Transverse colon (tissue), 4 donors: ENCODE data around the gene TSPOAP1. TPM values are rescaled to one million over a fixed set of nuclear protein-coding genes. Genes with fewer than 3 reads are reported as not detected.

Source experiments
- DNase-seq: peaks from one replicate; pipeline ENCODE4 v3.0.0-alpha.2; 2019
- H3K27ac ChIP-seq, 4 donors: fragments of 200-600 bp; sonication (generic); 2 replicates each; pipeline ENCODE4 v1.5.1; 2016 to 2018; ENCODE audit warnings: inconsistent platforms in 4 of 4
- H3K27me3 ChIP-seq: fragments of 200-600 bp; sonication (generic); 2 replicates; pipeline ENCODE4 v1.5.1; 2017; ENCODE audit warnings: inconsistent platforms
- H3K36me3 ChIP-seq, 4 donors: fragments of 200-600 bp; sonication (generic); 2 replicates each; pipeline ENCODE4 v1.5.1; 2017 to 2019; ENCODE audit warnings: inconsistent platforms in 4 of 4
- H3K4me1 ChIP-seq, 4 donors: fragments of 200-600 bp; sonication (generic); 2 replicates each; pipeline ENCODE4 v1.5.1; 2017 to 2020; ENCODE audit warnings: inconsistent platforms in 4 of 4
- H3K4me3 ChIP-seq, 4 donors: fragments of 200-600 bp; sonication (generic); 1 replicate in 1 of 4; 2 replicates in 3 of 4; pipeline versions ENCODE4 v1.5.1 to v1.6.1; 2017 to 2019; ENCODE audit warnings: inconsistent platforms in 4 of 4
- H3K9me3 ChIP-seq, 2 donors: fragments of 200-600 bp; sonication (generic); 2 replicates each; pipeline ENCODE4 v1.5.1; 2017 to 2019; ENCODE audit warnings: inconsistent platforms in 2 of 2
- CTCF ChIP-seq, 5 experiments: fragments of 200-600 bp in 3 of 5; fragments of 450-650 bp in 2 of 5; sonication (generic) in 3 of 5; IDR thresholded peaks; 1 replicate in 2 of 5; 2 replicates in 3 of 5; pipeline ENCODE4 v1.5.1; 2016 to 2017; ENCODE audit warnings: antibody characterized with exemption in 5 of 5, inconsistent platforms in 3 of 5, mild to moderate bottlenecking in 2 of 5, moderate library complexity in 1 of 5
- EP300 ChIP-seq: sonication (generic); formaldehyde crosslinking; IDR thresholded peaks from one replicate; pipeline ENCODE4 v1.6.1; 2017; ENCODE audit warnings: antibody characterized with exemption, low read depth
- POLR2A ChIP-seq: fragments of 450-650 bp; IDR thresholded peaks from one replicate; pipeline ENCODE4 v1.6.1; 2016; ENCODE audit warnings: antibody characterized with exemption, mild to moderate bottlenecking, moderate library complexity
- POLR2AphosphoS5 ChIP-seq, 3 donors: sonication (generic); formaldehyde crosslinking; IDR thresholded peaks; one replicate each; pipeline ENCODE4 v1.6.1; 2016; ENCODE audit warnings: antibody characterized with exemption in 3 of 3
- WGBS, 2 donors: methylation state at CpG; one replicate each; pipeline ENCODE4 v1.1.5; 2018; ENCODE audit warnings: low coverage in 1 of 2; 5-methylcytosine and 5-hydroxymethylcytosine counted together
- in situ Hi-C, 4 donors: fragments of 200-750 bp; cut with MboI; loops; one replicate each; pipeline versions ENCODE4 v1.15.0 to v1.15.1; 2017; ENCODE audit warnings: low sequenced_read_pairs in 3 of 4, low pct_ligation_motif_present in 1 of 4, low pct_unique_long_range_greater_than_20kb in 1 of 4
- intact Hi-C: fragments of 100-400 bp; cut with DNase I; formaldehyde crosslinking; loops from one replicate; pipeline ENCODE4 v1.15.1; 2023; ENCODE audit warnings: low total_unique reads
- total RNA-seq, 4 donors: library from RNA; depleted of rRNA; stranded (reverse); fragments of >200 nt; gene quantifications; one replicate each; pipeline ENCODE4 v1.1.0, GENCODE V29; 2016

Gene TSPOAP1
- total RNA-seq, 4 donors from 2014 or later = 4.4 to 21.7 (median 9.4) TPM

- intact Hi-C loops = no loop called here
- TF ChIP-seq POLR2AphosphoS5 (IDR thresholded peaks at IDR 0.05) = no peak
- TF ChIP-seq CTCF (IDR thresholded peaks at IDR 0.05) = no peak
- no peak for TF ChIP-seq POLR2A
- TF ChIP-seq EP300 = no peak
- no peak for DNase-seq
- H3K27ac ChIP-seq = no peak overlapping the region
- H3K4me3 ChIP-seq = no peak overlapping the region
- peaks cover 48% of the 10 kb centered on the region for H3K27me3 ChIP-seq
- WGBS, 2 donors = 35 to 59% methylated on average over 2 of the region's 2 CpGs
- H3K36me3 ChIP-seq = no peaks in the 10 kb centered on the region
- in situ Hi-C loops = no loop called here
- H3K9me3 ChIP-seq = no peaks in the 10 kb centered on the region
- no peaks in the 10 kb centered on the region for H3K4me1 ChIP-seq
Measured at GRCh38 chr17:58289869-58290268, 38.7 kb downstream of the TSPOAP1 start.

GRCh38 chr17:58285422-58285810 lies 43.2 kb downstream of the TSPOAP1 start:
- Histone ChIP-seq H3K27ac (no peak overlapping the region), H3K36me3 (no peaks in the 10 kb centered on the region), H3K4me1 (no peaks in the 10 kb centered on the region), H3K27me3 (peaks cover 36% of the 10 kb centered on the region), H3K4me3 (no peak overlapping the region), H3K9me3 (no peaks in the 10 kb centered on the region)
- 93 to 95% methylated on average over 1 to 3 of the region's 3 CpGs for WGBS, 2 donors
- in situ Hi-C loops = no loop called here
- no peak for DNase-seq
- TF ChIP-seq CTCF (IDR thresholded peaks at IDR 0.05) (no peak), POLR2AphosphoS5 (IDR thresholded peaks at IDR 0.05) (no peak), EP300 (no peak), POLR2A (no peak)
- intact Hi-C loops = no loop called here

GRCh38 chr17:58284613-58285421 lies 43.8 kb downstream of the TSPOAP1 start:
- no peak for TF ChIP-seq EP300
- no peak for TF ChIP-seq POLR2A
- no peak for TF ChIP-seq POLR2AphosphoS5 (IDR thresholded peaks at IDR 0.05)
- Histone ChIP-seq H3K36me3 (no peaks in the 10 kb centered on the region), H3K9me3 (no peaks in the 10 kb centered on the region), H3K4me1 (no peaks in the 10 kb centered on the region), H3K27ac (no peak overlapping the region), H3K27me3 (peaks cover 36% of the 10 kb centered on the region), H3K4me3 (no peak overlapping the region)
- no peak for DNase-seq
- WGBS, 2 donors = 48 to 69% methylated on average over 2 to 6 of the region's 6 CpGs
- intact Hi-C loops = no loop called here
- in situ Hi-C loops = no loop called here

GRCh38 chr17:58283674-58284612 lies 44.7 kb downstream of the TSPOAP1 start:
- Histone ChIP-seq H3K4me1 (peaks cover 0 to 7% (median 2%) of the 10 kb centered on the region in 4 donors), H3K36me3 (no peaks in the 10 kb centered on the region), H3K4me3 (no peak overlapping the region), H3K27ac (no peak overlapping the region), H3K9me3 (no peaks in the 10 kb centered on the region), H3K27me3 (peaks cover 39% of the 10 kb centered on the region)
- in situ Hi-C loops = no loop called here
- TF ChIP-seq POLR2A (no peak), EP300 (no peak)
- 73 to 100% methylated on average over 1 to 12 of the region's 12 CpGs for WGBS, 2 donors
- no peak for DNase-seq
- intact Hi-C loops = loop anchor here (1.0 kb wide), 1 partner anchor 10 kb away; no protein-coding TSS in a partner anchor

- in situ Hi-C loops (no loop called here), intact Hi-C loops (no loop called here)
- Histone ChIP-seq H3K27me3 (peaks cover 38% of the 10 kb centered on the region), H3K4me1 (peaks cover 0 to 7% (median 3%) of the 10 kb centered on the region in 4 donors), H3K27ac (no peak overlapping the region), H3K4me3 (no peak overlapping the region), H3K36me3 (no peaks in the 10 kb centered on the region), H3K9me3 (no peaks in the 10 kb centered on the region)
- 86 to 87% methylated on average over 4 to 6 of the region's 6 CpGs for WGBS, 2 donors
- no peak for DNase-seq
- no peak for TF ChIP-seq POLR2AphosphoS5 (IDR thresholded peaks at IDR 0.05)
- TF ChIP-seq POLR2A = no peak
- TF ChIP-seq CTCF (IDR thresholded peaks at IDR 0.05) = no peak
- no peak for TF ChIP-seq EP300
Measured at GRCh38 chr17:58282442-58282841, 46.2 kb downstream of the TSPOAP1 start.
